ENCODE results near the gene RRP15. TPM values are rescaled to one million over a fixed set of nuclear protein-coding genes. Genes with fewer than 3 reads are reported as not detected.

RRP15 gene
- total RNA-seq, 1 experiment from 2014 or later, result 36.0 TPM

DNA sequence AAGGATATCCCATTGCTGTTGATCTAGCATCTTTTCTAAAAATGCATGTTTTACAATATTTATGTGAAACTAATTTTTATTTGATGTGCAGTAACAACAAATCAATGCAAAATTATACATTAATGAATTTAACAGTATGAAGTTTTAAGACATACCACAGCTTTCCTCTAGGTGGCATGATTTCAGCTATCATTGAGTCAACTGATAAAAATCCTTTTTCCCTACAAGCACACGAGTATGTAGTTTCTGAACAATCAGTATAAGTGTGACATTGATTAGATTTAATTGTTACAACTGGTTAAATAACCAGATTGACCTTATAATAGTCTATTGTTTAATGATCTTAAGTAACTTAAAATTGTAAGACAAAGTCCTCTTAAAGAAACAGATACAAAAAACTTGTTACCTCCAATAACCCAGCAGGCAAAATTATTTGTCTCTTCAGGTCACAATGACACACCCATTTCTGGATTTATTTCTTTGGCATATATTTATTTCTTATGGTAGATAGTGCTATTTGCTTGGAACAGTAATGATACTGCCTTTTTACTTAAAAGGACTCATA, 54.3 kb downstream of the RRP15 start:
- DNase-seq (ENCODE audit: low spot score), result no peak

DNA sequence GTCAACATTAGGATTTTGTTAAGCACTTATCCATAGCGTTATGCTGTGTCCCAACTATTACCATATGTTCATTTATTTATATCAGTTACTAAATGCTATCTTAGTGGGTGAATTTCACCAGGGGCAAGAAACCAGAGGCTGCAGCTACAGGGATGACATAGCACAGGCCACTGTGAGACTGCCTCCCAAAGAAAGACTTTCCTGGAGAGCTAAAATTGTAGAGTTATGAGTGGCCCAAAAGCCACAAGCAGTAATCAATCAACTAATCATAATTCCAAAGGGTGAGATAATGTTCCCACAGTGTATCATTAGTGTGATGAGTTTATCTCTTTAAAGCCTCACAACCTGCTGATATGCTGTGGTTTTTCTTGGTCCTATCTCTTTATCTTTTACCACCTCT, 56.2 kb downstream of the RRP15 start:
- ChIA-PET POLR2A (no interaction called here), CTCF (no interaction called here)
- H3K4me1 Mint-ChIP-seq, result peaks cover 17% of the 10 kb centered on the region
- no peak for TF ChIP-seq ELF4 (CRISPR knock-in tag; IDR thresholded peaks at IDR 0.05; ENCODE audit: low read depth)
- TF ChIP-seq, protein P1, sequence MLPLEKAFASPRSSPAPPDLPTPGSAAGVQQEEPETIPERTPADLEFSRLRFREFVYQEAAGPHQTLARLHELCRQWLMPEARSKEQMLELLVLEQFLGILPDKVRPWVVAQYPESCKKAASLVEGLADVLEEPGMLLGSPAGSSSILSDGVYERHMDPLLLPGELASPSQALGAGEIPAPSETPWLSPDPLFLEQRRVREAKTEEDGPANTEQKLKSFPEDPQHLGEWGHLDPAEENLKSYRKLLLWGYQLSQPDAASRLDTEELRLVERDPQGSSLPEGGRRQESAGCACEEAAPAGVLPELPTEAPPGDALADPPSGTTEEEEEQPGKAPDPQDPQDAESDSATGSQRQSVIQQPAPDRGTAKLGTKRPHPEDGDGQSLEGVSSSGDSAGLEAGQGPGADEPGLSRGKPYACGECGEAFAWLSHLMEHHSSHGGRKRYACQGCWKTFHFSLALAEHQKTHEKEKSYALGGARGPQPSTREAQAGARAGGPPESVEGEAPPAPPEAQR (CRISPR knock-in tag; IDR thresholded peaks at IDR 0.05), result no peak
- TF ChIP-seq ZNF423 (CRISPR knock-in tag; IDR thresholded peaks at IDR 0.05), result no peak
- TF ChIP-seq, protein P2, sequence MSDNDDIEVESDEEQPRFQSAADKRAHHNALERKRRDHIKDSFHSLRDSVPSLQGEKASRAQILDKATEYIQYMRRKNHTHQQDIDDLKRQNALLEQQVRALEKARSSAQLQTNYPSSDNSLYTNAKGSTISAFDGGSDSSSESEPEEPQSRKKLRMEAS (CRISPR knock-in tag; IDR thresholded peaks at IDR 0.05), result no peak
- no peak for TF ChIP-seq ZNF263 (CRISPR knock-in tag; IDR thresholded peaks at IDR 0.05; ENCODE audit: low read depth)
- TF ChIP-seq ZNF232 (CRISPR knock-in tag; IDR thresholded peaks at IDR 0.05), result no peak
- TF ChIP-seq ZNF416 (CRISPR knock-in tag; IDR thresholded peaks at IDR 0.05), result no peak
- no peak for TF ChIP-seq PRRX2 (CRISPR knock-in tag; IDR thresholded peaks at IDR 0.05)
- no peak for TF ChIP-seq NFATC4 (CRISPR knock-in tag; IDR thresholded peaks at IDR 0.05)
- no peaks in the 10 kb centered on the region for H3K36me3 Mint-ChIP-seq
- no peak for ATAC-seq
- no peak overlapping the region for H3K27ac Mint-ChIP-seq
- no peak for DNase-seq (ENCODE audit: low spot score)
- H3K27me3 Mint-ChIP-seq (ENCODE audit: low read depth), result peaks cover 4% of the 10 kb centered on the region
- no peak overlapping the region for H3K4me3 Mint-ChIP-seq
- H3K9me3 Mint-ChIP-seq, result no peaks in the 10 kb centered on the region

More for the DNA sequence above, 54.3 kb downstream of the RRP15 start:
- Mint-ChIP-seq H3K27me3 (ENCODE audit: low read depth) (no peaks in the 10 kb centered on the region), H3K27ac (no peak overlapping the region), H3K9me3 (no peaks in the 10 kb centered on the region), H3K36me3 (no peaks in the 10 kb centered on the region), H3K4me3 (no peak overlapping the region), H3K4me1 (peaks cover 26% of the 10 kb centered on the region)
- ChIA-PET CTCF (interaction anchor here (0.7 to 3.0 kb wide), 16 partner anchors 9 to 728 kb away, joined by 3 to 17 read pairs (median 4); no protein-coding TSS in a partner anchor), POLR2A (no interaction called here)
- no peak for ATAC-seq
- no peak for TF ChIP-seq FOXJ3 (CRISPR knock-in tag; IDR thresholded peaks at IDR 0.05; ENCODE audit: borderline replicate concordance)
- TF ChIP-seq JAZF1 (CRISPR knock-in tag; IDR thresholded peaks at IDR 0.05), result no peak
- TF ChIP-seq CREB1 (CRISPR knock-in tag; IDR thresholded peaks at IDR 0.05), result no peak
- no peak for TF ChIP-seq ZNF121 (CRISPR knock-in tag; IDR thresholded peaks at IDR 0.05)
- no peak for TF ChIP-seq HMGA2 (CRISPR knock-in tag; IDR thresholded peaks at IDR 0.05)
- TF ChIP-seq EMX1 (CRISPR knock-in tag; IDR thresholded peaks at IDR 0.05), result no peak
- TF ChIP-seq, protein P3, sequence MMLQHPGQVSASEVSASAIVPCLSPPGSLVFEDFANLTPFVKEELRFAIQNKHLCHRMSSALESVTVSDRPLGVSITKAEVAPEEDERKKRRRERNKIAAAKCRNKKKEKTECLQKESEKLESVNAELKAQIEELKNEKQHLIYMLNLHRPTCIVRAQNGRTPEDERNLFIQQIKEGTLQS (CRISPR knock-in tag; conservative IDR thresholded peaks at IDR 0.05), result no peak
- TF ChIP-seq SP1 (CRISPR knock-in tag; conservative IDR thresholded peaks at IDR 0.05), result no peak
- no peak for TF ChIP-seq RELA (CRISPR knock-in tag; IDR thresholded peaks at IDR 0.05; ENCODE audit: borderline replicate concordance)
- TF ChIP-seq ZNF396 (CRISPR knock-in tag; IDR thresholded peaks at IDR 0.05; ENCODE audit: borderline replicate concordance), result no peak
- no peak for TF ChIP-seq MXD4 (CRISPR knock-in tag; IDR thresholded peaks at IDR 0.05; ENCODE audit: borderline replicate concordance)
- TF ChIP-seq, protein P4, sequence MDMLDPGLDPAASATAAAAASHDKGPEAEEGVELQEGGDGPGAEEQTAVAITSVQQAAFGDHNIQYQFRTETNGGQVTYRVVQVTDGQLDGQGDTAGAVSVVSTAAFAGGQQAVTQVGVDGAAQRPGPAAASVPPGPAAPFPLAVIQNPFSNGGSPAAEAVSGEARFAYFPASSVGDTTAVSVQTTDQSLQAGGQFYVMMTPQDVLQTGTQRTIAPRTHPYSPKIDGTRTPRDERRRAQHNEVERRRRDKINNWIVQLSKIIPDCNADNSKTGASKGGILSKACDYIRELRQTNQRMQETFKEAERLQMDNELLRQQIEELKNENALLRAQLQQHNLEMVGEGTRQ (CRISPR knock-in tag; IDR thresholded peaks at IDR 0.05), result no peak
- TF ChIP-seq, protein P5, sequence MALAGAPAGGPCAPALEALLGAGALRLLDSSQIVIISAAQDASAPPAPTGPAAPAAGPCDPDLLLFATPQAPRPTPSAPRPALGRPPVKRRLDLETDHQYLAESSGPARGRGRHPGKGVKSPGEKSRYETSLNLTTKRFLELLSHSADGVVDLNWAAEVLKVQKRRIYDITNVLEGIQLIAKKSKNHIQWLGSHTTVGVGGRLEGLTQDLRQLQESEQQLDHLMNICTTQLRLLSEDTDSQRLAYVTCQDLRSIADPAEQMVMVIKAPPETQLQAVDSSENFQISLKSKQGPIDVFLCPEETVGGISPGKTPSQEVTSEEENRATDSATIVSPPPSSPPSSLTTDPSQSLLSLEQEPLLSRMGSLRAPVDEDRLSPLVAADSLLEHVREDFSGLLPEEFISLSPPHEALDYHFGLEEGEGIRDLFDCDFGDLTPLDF (CRISPR knock-in tag; IDR thresholded peaks at IDR 0.05), result no peak
- TF ChIP-seq, protein P6, sequence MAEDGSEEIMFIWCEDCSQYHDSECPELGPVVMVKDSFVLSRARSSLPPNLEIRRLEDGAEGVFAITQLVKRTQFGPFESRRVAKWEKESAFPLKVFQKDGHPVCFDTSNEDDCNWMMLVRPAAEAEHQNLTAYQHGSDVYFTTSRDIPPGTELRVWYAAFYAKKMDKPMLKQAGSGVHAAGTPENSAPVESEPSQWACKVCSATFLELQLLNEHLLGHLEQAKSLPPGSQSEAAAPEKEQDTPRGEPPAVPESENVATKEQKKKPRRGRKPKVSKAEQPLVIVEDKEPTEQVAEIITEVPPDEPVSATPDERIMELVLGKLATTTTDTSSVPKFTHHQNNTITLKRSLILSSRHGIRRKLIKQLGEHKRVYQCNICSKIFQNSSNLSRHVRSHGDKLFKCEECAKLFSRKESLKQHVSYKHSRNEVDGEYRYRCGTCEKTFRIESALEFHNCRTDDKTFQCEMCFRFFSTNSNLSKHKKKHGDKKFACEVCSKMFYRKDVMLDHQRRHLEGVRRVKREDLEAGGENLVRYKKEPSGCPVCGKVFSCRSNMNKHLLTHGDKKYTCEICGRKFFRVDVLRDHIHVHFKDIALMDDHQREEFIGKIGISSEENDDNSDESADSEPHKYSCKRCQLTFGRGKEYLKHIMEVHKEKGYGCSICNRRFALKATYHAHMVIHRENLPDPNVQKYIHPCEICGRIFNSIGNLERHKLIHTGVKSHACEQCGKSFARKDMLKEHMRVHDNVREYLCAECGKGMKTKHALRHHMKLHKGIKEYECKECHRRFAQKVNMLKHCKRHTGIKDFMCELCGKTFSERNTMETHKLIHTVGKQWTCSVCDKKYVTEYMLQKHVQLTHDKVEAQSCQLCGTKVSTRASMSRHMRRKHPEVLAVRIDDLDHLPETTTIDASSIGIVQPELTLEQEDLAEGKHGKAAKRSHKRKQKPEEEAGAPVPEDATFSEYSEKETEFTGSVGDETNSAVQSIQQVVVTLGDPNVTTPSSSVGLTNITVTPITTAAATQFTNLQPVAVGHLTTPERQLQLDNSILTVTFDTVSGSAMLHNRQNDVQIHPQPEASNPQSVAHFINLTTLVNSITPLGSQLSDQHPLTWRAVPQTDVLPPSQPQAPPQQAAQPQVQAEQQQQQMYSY (CRISPR knock-in tag; IDR thresholded peaks at IDR 0.05), result no peak
- no peak for TF ChIP-seq ZNF219 (CRISPR knock-in tag; IDR thresholded peaks at IDR 0.05; ENCODE audit: borderline replicate concordance)
- no peak for TF ChIP-seq MYBL2 (CRISPR knock-in tag; IDR thresholded peaks at IDR 0.05)

All from WTC11 (cell line).